SW 1271 (cell line): ENCODE data around the gene ALK.

Experiments
- DNase-seq, 2 experiments: peaks; one replicate each; lab custom pipeline; 2025; lab: John Stamatoyannopoulos, UW

ALK gene

DNA sequence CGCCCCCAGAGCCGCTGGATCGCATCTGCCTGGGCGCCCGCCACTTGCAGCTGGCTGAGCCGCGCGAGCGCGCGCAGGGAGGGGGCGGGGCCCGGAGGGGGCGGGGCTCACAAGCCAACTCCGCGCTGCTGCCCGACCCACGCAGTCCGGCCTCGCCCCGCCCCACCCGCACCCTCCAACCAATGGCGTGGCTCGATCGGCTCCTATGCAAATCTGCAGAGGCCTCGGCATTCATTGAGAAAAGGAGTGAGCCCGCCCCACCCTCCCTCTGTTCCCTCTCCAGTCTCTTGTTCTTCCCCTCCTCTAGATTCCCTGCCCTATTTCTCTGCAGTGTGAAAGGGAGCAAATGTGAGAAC is at the start of gene ALK:
TSS of gene ALK (minus strand) at position 27 of the 356 bp plus-strand sequence. CDS start 927 bp downstream, outside the sequence.
- DNase-seq: peak; percentile 83 to 84

DNA sequence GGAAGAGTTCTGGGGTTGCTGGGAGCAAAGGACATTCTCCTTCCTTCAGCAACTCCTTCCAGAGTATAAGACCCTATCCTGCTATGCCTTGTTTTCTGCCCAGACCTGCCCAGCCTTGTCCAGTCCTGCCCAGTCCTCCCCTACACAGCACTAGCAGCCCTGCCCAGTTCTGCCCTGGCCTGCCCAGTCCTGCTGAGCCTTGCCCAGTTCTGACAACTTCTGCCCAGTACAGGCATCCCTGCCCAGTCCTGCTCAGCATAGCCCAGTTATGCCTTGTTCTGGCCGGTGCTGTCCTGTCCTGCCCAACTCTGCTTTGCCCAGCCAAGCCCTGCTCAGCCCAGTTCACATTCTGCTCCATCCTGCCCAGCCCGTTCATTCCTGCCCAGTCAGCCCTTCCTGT is 44.9 kb upstream of the ALK start:
- no peak for DNase-seq

DNA sequence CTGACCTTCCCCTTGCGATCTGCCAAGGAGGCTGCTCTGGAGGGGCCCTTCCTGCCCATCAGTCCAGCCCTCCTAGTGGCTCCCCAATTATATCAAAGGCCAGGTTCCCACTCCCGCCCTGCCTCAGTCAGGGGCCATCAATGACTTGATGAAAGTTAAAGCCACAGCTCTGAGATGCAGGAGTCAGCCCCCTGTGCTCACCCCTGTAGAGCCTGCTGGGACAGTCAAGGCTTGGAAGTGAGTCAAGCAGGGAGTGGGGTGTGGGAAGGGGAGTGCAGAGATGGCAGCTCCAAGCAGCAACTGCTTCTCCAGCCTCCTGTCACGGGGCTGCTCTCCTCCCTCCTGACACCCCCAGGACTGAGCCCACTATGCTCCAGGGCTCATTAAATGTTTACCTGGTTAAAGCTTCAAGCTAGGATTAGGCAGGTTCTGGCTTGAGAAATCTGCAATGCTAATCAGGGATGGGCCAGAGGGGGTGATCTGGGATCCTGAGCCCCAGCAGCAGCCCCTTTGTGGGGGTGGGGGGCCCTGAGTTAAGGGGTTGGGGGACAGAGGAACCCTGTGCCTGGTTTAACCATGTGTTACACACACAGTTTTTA is 42.7 kb upstream of the ALK start:
- DNase-seq: no peak

DNA sequence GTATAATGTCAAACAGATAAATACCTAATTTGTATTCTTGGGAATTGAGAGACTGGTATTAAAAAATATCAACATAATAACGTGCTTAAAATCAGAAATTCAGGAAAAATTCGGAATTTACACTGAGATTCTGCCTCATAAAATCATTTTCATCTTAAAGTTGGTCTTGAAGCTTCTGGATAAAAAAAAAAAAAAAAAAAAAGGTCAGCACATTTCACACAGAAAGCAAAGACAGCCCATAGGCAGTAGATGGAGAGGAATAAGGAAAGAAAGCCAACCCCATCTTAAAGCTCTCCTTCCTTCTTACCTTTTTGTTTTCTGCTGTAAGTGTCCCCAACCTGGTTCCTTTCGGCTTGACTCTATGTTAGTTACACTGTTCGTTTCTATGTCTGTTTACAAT is 41.5 kb upstream of the ALK start:
- no peak for DNase-seq

DNA sequence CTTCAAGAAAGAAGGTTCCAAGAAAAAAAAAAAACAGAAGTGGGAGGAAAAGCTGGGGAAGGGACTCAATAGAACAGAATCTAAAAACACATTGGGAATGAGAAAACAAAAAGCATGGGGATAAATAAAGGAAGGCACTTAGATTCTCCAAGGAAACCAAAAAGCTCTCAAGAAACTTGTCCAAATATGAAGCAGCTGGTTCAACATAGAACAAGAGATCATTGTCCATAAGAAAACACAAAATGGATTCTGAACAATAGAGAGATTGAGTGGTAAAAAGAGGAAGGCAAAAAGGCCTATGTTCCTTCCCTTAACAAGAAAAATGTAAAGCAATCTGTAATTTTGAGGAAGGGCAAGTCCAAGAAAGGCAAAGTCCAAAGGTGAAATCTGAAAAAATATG is 32.9 kb upstream of the ALK start:
- DNase-seq: no peak

DNA sequence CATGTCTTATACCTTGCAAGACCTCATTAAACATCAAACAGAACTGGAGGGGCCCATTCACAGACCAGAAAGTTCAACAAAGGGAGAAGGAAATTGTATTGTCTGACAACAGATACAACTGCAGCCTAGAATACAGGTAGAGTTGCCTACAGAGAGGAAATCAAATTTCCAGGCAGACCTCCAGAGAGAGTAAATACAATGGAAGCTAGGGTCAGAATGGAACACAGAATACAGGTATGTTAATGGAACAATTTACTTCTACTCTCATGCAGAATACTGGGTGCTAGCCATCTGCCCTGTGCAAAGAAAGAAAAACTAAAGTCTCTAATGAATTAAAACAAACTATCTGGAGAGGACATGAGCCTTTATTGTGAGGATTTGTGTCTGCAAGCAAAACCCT is 31.6 kb upstream of the ALK start:
- DNase-seq: no peak

DNA sequence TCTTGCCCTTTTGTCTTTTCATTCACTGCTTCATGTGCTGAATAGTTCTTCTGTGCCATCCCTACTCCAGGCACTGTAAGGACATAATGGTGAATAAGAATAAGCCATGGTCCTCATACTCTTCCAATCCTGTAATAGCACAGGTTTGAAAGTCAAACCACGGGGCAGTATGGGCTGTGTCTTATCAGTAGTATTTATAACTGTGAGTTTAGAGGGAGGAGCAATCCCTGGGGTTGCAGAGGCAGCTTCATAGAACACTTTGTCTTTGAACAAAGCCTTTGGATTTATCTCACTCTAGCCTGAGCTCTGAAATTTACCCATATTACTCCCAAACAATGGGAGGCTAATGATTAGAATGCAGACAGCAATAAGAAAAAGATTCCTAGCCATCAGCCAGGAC is 30.2 kb upstream of the ALK start:
- DNase-seq: no peak

DNA sequence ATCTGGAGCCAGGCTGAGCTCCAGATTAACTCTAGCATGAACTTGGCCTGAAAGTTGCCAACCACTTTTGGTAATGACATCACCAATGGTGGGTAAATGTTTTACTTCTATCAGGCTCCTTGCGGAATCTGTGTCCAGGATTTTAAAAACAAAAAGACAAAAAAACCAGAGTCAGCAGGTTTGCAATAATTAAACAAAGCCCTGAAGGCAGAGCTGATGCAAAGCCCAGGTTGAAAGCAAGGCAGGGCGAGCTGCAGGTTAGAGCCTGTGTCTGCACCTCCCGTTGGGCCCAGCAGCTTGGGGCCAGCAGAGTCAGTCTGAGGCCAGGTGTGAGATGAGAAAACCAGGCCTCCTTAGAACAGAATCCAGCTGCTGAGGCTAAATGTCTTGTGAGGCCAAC is 29.1 kb upstream of the ALK start:
- no peak for DNase-seq

DNA sequence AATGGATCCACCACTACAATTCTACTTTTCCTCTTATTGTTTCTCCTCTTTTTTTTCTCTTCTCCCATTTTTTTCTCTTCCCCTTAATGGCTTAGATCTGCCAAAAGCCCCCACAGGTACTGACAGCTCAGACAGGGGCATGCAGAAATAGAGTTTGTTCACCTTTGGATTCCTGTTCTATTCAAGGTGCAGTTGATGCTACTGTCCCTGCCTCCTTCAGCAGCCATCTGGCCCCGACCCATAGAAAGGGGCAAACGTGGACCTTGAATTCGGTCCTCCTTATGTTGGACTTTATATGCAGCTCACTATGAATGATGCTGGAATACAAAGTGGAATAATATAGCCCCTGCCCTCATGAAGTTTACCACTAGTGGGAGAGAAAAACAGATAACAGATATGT is 27.7 kb upstream of the ALK start:
- DNase-seq: no peak

DNA sequence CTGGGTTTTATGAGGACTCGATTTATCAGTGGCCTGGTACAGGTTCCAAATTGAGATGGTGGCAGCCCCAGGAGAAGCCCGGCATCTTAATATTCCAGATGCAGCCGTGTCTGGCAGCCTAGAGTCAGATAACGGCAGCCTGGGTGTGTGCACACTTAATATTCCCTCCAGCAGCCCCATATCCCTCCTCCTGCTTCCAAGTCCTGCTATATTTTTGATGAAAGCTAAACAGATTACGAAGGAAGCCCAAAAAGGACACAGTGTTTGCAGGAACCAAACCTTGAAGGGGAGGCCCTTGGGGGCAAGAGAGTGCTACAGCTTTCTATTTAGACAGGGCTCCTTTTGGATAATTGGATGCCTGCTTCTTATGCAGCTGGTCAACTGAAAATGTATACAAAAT is 25.1 kb upstream of the ALK start:
- DNase-seq: no peak

DNA sequence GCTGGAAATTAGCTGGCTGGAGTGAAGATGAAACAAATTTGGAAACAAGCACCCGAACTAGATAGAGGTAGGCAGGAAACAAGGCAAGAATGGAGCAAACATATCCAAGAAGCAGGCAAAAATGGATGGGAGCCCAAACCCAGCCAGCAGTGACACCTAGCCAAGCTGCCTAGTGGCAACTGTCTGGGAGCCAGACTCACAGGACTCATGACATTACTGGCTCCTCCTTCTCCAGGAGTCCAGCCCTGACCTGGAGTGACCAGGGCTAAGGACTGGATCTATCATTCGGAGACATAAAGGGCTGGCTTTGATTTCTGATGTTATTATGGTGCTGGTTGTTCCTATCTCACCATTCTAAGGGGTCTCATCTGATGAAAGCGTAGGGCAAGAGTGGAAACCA is 21.3 kb upstream of the ALK start:
- DNase-seq: no peak

DNA sequence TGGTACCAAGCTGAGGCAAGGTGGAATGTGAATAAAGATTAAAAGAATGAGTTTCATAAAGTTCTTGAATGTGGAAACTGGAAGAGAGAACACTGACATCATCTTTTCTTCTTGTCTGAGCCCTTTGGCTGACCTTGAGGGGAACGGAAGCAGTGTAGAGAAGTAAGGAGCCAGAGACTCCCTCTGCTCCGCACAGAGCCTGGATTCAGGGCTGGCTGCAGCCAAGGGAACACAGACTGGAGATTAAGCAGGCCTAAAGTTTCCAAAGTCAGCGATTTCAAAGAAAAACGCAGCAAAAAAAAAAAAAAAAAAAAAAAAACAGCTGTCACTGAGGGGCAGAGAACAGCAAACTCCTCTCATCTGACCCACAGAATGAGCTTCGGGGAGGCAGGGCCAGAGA is 19.3 kb upstream of the ALK start:
- no peak for DNase-seq

DNA sequence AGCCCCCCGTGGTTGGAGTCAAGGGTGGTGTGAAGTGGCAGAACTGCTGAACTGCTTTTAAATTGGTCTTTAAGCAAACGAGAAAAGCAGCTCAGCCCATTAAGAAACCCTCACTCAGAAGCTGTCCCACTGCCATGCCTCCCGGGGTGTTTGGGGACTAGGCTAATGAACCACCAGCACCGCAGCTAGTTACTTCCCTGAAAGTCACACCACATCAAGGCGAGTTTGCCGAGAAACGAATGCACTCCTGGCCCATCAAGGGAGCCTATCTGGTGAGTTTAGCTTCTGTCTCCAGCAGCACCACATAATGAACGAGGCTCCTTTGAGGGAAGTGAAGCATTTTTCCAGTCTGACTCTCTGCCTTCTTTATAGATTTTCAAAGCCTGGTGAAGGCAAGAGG is 14.6 kb upstream of the ALK start:
- DNase-seq: no peak

DNA sequence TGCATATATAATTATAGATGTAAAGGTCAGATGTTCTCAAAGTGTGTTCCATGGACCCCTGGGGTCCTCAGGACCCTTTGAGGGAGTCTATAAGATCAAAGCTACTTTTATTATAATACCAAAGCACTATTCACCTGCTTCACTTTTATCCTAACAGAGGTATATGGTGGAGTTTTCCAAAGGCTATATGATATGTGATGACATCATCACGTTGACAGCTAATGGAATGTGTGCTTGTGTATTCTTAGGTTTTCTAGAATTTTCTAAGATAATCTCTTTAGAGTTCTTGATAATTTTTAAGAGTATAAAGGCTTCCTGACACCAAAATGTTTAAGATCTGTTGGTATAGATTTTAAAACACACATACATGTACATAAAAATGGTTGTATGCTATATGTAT is 10.4 kb upstream of the ALK start:
- DNase-seq: no peak

DNA sequence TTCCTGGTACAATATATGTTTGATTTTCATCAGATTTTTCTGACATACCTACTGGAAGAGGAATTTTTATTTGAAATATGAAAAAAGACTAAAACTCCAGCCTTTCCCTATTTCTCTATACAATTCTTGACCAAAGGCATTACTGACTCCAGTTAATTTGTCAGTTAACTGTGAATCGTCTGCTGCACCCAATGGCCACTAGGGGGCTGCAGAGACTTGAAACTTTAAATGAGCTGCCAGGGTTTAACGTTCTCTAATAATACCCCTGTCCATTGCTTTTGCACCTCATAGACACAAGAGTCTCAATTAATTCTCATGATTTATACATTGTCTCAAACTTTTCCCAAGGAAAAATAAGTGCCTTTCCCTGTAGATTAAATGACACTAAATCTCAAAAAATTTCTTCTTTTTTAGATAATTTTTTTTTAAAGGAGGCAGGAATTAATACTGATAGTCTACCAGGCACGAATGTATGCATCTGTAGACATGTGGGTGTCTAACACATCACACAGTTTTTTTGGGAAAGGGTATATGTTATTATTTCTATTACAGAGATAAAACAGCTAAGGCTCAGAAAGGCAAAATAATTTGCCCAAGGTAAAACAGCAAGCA is 1.8 kb upstream of the ALK start:
- peak in 1 of 2 experiments; percentile 68 for DNase-seq

DNA sequence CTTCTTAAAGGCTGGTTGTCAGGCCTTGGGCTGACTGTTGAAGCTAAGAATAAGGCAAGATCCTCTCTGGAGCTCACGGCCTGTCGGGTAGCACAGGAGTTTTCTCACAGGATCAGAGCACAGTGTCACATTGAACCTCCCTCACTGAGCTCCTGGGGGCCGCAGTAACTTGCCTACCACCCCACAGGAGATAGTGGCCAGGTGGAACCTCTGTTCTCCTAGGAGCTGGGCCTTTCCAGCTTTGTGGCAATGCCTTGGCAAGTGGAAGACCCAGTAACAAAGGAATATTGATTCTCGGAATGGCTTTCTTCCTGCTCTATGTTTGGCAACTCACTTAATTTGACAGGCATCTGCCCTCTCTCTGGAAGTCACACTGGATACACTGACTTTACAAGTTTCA is 1.2 kb upstream of the ALK start:
- DNase-seq: no peak

DNA sequence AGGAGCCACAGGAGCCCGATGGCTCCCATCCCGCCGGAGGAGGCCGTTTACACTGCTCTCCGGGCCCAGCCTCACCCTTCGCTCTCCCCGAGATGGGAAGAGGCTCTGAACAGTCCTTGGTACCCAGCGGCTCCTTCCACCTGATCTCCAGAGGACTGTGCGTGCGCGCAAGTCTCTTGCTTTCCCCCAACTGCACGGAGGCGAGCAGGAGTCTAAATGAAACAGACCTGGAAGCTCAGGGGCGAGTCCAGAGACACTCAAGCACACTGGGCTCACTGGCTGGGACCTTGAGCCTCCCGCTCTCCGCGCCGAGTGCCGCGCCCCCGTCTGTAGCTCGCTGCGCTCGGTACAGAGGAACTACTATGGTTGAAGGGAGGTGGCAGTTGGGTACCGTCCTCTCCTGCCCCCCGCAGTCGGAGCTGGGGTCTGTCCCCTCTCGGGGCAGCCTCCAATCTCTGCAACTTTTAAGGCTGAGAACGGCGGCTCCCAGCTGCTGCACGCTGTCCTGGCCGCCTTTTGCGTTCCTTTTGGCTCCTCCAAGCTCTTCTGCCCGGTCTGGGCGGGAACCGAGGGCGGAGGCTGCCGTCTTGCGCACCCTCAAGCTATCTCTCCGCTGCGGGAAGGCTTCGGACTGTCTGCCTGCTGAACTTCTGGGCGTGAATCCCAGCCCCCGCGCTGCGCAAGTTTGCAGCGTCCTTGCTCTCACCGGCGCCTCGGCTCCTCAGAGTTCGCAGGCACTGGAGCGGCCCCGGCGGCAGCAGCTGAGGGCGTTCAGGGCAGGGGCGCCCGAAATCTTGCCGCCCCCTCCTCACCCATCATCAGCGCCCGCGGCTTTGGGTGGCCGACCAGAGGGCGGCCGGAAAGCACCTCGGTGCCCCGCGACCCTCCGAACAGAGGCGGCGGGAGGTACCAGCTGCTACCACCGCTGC is 491 bp downstream of the ALK start:
- DNase-seq: peak in 1 of 2 experiments; percentile 30

DNA sequence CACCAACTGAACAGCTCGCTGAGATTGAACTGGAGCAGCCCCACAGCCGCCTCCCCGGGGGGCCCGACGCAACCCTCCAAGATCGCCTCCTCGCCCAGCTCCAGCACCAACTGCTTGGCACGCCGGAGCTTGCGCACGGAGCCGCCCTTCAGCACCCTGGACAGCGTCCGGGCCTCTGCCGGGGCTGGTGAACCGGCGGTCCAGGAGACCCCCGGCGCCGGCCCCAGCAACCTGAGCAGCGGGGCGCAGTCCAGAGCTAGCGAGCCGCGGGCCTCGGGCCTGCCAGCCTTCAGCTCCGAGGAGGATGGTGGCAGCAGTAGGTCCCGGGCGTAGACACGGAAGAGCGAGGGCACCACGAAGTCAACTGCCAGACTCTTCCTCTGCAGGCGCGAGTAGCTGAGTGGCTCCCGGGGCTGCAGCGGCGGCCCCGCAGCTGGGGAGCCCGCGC is 1.2 kb downstream of the ALK start:
- DNase-seq: no peak

DNA sequence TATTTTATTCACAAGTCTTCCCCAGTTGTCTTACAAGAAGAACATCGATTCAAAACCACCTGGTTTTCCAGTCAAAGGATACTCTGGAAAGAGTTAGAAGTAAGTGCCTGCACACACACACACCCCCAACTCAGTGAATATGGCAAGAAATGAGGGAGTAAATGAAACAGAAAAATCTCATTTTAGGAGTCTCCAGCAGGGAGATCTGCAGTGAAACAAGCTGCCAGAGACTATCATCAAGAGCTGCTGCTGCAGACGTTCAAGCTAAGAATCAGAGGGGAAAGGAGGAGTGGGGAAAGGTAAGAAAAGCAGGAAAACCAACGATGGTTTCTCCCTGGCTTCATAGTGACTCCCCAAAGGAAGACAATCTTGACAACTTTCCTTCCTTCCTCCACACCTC is 2.4 kb downstream of the ALK start:
- DNase-seq: no peak

DNA sequence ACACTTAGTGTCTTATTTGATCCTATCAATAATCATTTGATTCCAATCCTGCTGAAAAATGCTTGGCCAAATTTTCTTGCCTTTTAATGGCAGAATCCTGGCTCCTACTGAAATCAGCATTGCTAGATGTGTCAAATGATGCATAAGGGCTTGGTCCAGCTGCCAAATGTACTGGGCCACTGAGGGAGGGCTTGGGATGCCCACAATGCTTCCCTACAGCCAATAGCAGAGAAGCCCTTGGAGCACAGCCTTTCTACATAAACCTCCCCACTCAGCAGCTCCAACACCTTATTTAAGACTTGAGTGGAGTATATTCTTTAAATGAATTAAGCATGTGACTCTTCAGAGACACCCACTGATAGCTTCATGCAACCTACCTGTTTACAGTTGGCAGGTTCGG is 3.6 kb downstream of the ALK start:
- no peak for DNase-seq

DNA sequence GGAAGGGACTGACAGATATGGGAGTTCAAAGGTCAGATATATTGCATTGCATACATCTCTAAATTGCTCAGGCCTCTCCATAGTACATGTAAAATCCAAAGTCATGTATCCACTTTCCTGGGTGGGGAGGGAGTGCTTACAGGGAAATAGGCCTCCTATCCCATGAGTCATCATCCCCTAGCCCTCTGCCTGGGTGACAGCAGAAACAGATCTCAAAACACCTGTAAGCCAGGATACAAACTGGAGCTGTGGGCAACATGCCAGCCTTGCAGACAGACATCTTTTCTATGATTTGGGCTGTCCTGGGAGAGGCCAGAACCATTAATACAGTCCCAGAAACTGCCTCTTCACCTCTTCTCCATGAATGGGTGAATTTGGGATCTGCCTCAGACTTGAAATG is 4.8 kb downstream of the ALK start:
- no peak for DNase-seq

DNA sequence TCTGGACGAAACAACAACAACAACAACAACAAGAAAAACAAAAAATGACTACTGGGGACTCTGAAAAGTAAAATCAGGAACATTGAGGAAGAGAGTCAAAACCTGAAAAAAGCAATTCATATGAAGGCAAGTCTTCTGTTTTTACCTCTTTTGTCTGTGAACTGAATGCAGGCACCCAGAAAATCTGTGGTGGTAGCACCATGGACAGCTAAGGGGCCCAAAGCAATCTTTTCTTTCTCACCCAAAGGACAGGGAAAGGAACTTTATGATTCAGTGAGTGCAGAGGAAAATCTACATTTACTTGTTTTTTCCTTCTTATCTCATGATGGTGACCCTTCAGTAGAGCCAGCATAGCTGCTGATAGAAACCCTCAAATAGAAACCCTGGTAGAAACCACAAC is 10.4 kb downstream of the ALK start:
- DNase-seq: no peak

DNA sequence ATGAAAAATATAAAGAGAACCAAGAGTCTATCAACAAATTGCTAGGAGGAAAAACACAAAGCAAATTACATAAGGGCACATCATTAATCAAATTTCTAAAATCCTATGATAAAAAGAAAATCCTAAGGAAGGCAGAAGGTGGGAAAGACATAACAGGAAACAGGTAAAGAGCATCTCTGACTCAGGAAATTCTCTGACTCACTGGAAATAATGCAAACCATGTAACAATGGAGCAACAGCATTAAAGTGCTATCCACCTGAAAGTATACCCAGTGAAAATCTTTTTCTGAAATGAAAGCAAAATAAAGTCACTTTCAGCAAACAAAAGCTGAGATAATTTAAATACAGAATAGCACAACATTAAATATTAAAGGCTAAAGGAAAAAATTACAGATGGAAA is 10.9 kb downstream of the ALK start:
- no peak for DNase-seq
